Measurements from ENCODE around the gene CTU1.

The CTU1 gene

DNA sequence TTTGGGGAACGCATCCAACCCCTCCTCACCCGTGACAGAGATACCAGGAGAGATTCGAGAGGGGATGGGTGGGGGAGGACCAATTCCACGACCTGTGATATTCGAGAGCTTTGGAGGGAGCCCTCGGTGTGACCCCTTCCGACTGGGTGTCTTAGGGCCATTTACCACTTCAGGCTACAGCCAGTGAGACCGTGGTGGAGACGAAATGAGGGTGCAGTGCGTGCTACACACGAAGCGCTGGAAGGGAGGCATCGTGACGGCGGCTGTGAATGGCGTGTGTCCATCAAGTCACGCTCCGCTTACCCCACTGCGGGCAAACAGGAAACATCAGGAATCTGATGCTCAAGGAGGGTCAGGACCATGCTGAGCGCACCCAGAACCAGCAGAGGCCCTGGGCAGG is 10.4 kb downstream of the CTU1 start:
- Histone ChIP-seq H3K9me3 (ENCODE audit: insufficient read depth, low read length, severe bottlenecking) (no peaks in the 10 kb centered on the region), H3K9ac (ENCODE audit: low read depth, low read length) (no peak overlapping the region), H3K79me2 (ENCODE audit: insufficient read depth, low read length) (peaks cover 11% of the 10 kb centered on the region), H3K4me1 (ENCODE audit: insufficient read depth, low read length) (no peaks in the 10 kb centered on the region), H2AFZ (ENCODE audit: low read depth, low read length) (no peak overlapping the region), H3K4me2 (ENCODE audit: insufficient read depth, low read length) (no peak overlapping the region), H3K4me3 (ENCODE audit: low read depth in 1 of 2, low read length in 2 of 2) (no peak overlapping the region), H3K36me3 (ENCODE audit: insufficient read depth, low read length) (peaks cover 42% of the 10 kb centered on the region), H4K20me1 (ENCODE audit: insufficient read depth, low read length) (peaks cover 36% of the 10 kb centered on the region), H3K27ac (ENCODE audit: low read length) (no peak overlapping the region), H3K27me3 (ENCODE audit: insufficient read depth, low read length, poor library complexity) (no peaks in the 10 kb centered on the region)
- no peak for DNase-seq
- TF ChIP-seq, protein P1, sequence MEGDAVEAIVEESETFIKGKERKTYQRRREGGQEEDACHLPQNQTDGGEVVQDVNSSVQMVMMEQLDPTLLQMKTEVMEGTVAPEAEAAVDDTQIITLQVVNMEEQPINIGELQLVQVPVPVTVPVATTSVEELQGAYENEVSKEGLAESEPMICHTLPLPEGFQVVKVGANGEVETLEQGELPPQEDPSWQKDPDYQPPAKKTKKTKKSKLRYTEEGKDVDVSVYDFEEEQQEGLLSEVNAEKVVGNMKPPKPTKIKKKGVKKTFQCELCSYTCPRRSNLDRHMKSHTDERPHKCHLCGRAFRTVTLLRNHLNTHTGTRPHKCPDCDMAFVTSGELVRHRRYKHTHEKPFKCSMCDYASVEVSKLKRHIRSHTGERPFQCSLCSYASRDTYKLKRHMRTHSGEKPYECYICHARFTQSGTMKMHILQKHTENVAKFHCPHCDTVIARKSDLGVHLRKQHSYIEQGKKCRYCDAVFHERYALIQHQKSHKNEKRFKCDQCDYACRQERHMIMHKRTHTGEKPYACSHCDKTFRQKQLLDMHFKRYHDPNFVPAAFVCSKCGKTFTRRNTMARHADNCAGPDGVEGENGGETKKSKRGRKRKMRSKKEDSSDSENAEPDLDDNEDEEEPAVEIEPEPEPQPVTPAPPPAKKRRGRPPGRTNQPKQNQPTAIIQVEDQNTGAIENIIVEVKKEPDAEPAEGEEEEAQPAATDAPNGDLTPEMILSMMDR (IDR thresholded peaks at IDR 0.05; ENCODE audit: borderline replicate concordance, extremely low read depth, low read length, poor library complexity, severe bottlenecking): no peak
- no peak for TF ChIP-seq EZH2 (IDR thresholded peaks at IDR 0.05; ENCODE audit: borderline replicate concordance, low read depth, low read length, severe bottlenecking)
- no peak for ATAC-seq (ENCODE audit: insufficient read depth, low read depth)

DNA sequence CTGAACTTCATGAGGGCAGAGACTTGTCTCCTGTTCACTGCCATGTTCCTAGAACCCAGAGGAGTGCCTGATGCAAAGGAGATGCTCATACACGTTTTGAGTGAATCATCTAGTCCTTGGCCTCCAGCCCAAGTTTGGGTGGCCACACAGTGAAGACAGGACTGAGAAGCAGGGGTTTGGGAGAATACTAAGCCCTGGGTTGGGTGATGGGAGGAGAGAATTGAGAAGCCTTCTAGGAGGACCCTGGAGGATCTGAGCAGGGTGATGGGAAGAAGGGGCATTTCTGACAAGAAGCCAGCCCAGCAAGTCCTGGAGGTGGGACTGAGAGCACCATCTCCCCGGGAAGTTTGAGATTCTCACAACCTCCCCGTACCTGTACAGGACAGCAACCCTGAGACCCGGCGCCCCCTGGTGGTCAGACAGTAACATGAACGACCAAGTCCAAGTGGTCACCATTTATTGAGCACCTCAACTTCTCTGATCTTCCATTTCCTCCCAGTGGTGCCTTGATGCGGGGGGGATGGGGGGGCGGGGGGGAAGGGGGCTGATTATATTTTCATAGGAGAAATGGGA is 11.0 kb downstream of the CTU1 start:
- no peak overlapping the region for H3K4me2 ChIP-seq (ENCODE audit: insufficient read depth, low read length)
- DNase-seq (peak; percentile 44), ATAC-seq (ENCODE audit: insufficient read depth, low read depth) (peak; percentile 61)
- peaks cover 36% of the 10 kb centered on the region for H4K20me1 ChIP-seq (ENCODE audit: insufficient read depth, low read length)
- no peak for TF ChIP-seq EZH2 (IDR thresholded peaks at IDR 0.05; ENCODE audit: borderline replicate concordance, low read depth, low read length, severe bottlenecking)
- TF ChIP-seq, protein P1 (IDR thresholded peaks at IDR 0.05; ENCODE audit: borderline replicate concordance, extremely low read depth, low read length, poor library complexity, severe bottlenecking): peak; percentile 69
- no peak overlapping the region for H3K27ac ChIP-seq (ENCODE audit: low read length)
- H3K27me3 ChIP-seq (ENCODE audit: insufficient read depth, low read length, poor library complexity): no peaks in the 10 kb centered on the region
- H3K9ac ChIP-seq (ENCODE audit: low read depth, low read length): no peak overlapping the region
- no peaks in the 10 kb centered on the region for H3K9me3 ChIP-seq (ENCODE audit: insufficient read depth, low read length, severe bottlenecking)
- no peak overlapping the region for H3K4me3 ChIP-seq (ENCODE audit: low read depth in 1 of 2, low read length in 2 of 2)
- H3K79me2 ChIP-seq (ENCODE audit: insufficient read depth, low read length): peaks cover 5% of the 10 kb centered on the region
- no peaks in the 10 kb centered on the region for H3K4me1 ChIP-seq (ENCODE audit: insufficient read depth, low read length)
- no peak overlapping the region for H2AFZ ChIP-seq (ENCODE audit: low read depth, low read length)
- peaks cover 36% of the 10 kb centered on the region for H3K36me3 ChIP-seq (ENCODE audit: insufficient read depth, low read length)

DNA sequence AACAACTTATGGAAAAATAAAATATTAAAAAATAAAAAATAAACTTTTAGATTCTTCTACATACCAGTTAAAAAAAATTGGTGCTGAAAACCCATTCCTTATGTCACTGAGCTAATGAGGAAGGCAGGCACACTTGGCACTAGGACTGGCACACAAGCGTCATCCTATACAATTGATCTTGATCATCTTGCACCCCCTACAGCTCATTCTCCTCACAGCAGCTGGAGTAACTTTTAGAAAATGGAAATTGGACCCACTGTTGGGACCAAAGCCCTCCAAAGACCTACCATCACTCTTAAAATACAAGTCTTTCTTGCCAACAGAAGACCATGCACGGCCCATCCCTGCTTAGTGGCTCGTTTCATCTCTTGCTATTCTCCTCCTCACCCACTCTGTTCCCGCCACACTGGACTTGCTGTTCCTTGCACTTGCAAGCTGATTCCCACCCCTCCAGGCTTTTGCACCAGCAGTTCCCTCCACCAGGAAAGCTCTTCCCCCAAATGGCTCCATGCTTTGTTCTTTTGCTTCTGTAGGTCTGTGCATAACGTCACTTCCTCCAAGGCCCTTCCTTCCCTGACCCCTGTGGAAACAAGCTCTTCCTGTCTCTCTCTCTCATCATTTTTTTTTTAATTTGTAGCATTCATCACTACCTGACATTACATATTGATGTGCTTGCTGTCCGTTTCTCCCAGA is 11.6 kb downstream of the CTU1 start:
- Histone ChIP-seq H2AFZ (ENCODE audit: low read depth, low read length) (no peak overlapping the region), H3K27me3 (ENCODE audit: insufficient read depth, low read length, poor library complexity) (no peaks in the 10 kb centered on the region), H3K79me2 (ENCODE audit: insufficient read depth, low read length) (peaks cover 4% of the 10 kb centered on the region), H3K4me1 (ENCODE audit: insufficient read depth, low read length) (no peaks in the 10 kb centered on the region), H3K4me3 (ENCODE audit: low read depth in 1 of 2, low read length in 2 of 2) (no peak overlapping the region), H3K4me2 (ENCODE audit: insufficient read depth, low read length) (no peak overlapping the region), H3K9me3 (ENCODE audit: insufficient read depth, low read length, severe bottlenecking) (no peaks in the 10 kb centered on the region), H4K20me1 (ENCODE audit: insufficient read depth, low read length) (peaks cover 36% of the 10 kb centered on the region), H3K27ac (ENCODE audit: low read length) (no peak overlapping the region), H3K9ac (ENCODE audit: low read depth, low read length) (no peak overlapping the region), H3K36me3 (ENCODE audit: insufficient read depth, low read length) (peaks cover 33% of the 10 kb centered on the region)
- TF ChIP-seq EZH2 (IDR thresholded peaks at IDR 0.05; ENCODE audit: borderline replicate concordance, low read depth, low read length, severe bottlenecking): no peak
- TF ChIP-seq, protein P1 (IDR thresholded peaks at IDR 0.05; ENCODE audit: borderline replicate concordance, extremely low read depth, low read length, poor library complexity, severe bottlenecking): peak; percentile 51
- 0 out of 3 replicates have a peak, but pooled peaks have one; percentile 33 for ATAC-seq (ENCODE audit: insufficient read depth, low read depth)
- no peak for DNase-seq
